GM12874 (cell line): ENCODE measurements around the gene S1PR4.

Experiments used
- TF ChIP-seq, protein P1 (sequence below): IDR thresholded peaks from 2 replicates; pipeline ENCODE4 v1.5.1; 2011; ENCODE audit warnings: low read depth, mild to moderate bottlenecking, control low read depth, low read length, moderate library complexity; ENCODE audit not compliant: insufficient read depth

The S1PR4 gene

DNA sequence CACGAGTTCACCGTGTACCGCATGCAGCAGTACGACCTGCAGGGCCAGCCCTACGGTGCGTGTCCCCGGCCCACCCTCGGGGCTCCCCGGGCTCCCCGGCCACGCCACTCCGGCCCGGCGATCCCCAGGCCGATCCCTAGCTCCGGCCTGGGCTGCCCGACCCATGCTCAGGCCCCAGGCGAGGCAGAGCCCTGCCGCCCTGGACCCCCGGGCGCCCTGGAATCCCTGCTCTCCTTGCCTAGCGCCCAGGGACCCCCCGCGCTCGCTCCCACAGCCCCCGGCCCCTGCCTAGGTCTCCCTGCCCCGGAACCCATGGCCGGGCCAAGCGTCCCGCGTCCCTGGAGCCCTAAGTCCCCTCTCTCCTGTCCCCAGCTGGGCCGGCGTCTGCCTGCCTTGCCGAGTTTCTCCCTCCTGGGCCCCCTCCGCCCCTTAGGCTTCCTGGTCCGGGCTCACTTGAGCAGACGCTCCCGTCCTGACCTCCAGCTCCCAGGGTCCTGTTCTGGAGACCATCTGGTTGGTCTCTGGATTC lies 7.7 kb downstream of the S1PR4 start:
- TF ChIP-seq, protein P1, sequence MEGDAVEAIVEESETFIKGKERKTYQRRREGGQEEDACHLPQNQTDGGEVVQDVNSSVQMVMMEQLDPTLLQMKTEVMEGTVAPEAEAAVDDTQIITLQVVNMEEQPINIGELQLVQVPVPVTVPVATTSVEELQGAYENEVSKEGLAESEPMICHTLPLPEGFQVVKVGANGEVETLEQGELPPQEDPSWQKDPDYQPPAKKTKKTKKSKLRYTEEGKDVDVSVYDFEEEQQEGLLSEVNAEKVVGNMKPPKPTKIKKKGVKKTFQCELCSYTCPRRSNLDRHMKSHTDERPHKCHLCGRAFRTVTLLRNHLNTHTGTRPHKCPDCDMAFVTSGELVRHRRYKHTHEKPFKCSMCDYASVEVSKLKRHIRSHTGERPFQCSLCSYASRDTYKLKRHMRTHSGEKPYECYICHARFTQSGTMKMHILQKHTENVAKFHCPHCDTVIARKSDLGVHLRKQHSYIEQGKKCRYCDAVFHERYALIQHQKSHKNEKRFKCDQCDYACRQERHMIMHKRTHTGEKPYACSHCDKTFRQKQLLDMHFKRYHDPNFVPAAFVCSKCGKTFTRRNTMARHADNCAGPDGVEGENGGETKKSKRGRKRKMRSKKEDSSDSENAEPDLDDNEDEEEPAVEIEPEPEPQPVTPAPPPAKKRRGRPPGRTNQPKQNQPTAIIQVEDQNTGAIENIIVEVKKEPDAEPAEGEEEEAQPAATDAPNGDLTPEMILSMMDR = no peak

DNA sequence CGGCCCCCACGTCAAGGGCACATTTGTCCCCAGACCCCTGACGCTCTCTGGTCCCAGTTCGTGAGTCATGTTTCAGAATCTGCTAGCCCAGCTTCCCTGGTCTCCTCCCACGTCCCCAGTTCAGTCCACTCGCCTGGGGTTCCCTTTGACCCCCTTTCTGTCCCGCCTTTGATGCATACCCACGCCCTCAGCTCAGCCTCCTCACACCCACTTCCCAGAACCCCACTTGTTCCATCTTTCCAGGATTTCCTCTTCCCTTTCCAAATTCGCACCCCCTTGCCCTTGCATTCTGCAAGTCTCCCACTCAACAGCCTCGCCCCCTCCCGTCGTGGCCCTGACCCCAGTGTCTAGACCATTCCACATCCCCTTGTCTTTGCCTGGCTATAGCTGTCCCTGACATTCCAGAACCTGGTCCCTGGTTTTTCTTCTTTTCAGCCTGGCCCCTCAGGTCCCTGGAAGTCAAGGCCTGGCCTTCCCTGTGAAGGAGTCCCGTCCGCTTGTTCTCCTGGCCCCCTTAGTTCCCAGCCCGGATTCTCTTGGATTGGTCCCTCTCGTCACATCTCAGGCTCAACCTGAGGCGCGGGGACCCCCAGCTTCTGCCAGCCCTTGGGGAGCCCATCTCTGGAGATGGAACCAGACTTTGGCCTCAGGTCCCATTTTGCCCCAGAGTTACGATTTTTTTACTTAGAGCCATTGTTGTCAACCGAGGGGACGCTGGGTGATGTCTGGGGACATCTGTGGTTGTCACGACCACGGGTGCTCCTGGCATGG lies 8.5 kb downstream of the S1PR4 start:
- TF ChIP-seq, protein P1 = no peak

DNA sequence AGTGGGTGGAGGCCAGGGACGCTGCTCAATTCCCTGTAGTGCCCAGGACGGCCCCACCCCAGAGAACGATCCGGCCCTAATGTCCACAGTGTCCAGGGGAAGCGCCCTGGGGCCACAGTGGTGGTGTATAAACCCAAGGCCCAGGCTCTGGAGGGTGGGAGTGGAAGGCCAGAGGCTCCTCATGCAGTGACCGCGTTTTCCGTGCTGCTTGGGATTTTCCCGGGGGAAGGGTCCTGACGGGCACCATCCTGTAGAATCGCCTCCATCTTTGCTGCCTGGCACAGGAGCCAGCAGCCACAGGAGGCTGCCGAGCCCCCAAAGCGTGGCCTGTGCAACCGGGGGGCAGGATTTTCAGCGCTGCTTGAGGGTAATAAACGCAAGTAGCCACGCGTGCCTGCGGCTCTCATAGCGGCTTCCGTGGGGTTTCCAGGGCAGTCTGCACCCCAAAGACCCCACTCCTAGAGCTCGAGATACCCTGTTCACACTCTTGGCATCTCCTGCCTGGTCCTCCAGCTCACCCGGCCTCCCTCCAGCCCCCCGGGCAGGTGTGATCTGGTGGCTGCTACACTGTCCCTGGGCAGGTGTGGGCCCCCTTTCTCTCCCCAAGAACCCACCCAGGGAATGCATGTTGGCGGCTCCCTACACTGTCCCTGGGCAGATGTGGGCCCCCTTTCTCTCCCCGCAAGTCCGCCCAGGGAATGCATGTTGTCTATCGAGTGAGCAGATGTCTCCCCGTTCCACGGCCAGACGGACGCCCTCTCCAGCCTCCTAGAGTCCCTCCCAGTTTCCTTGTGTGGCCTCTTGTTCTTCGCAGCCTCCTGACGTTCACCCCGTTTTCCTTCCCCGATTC lies 9.3 kb downstream of the S1PR4 start:
- TF ChIP-seq, protein P1 = no peak

DNA sequence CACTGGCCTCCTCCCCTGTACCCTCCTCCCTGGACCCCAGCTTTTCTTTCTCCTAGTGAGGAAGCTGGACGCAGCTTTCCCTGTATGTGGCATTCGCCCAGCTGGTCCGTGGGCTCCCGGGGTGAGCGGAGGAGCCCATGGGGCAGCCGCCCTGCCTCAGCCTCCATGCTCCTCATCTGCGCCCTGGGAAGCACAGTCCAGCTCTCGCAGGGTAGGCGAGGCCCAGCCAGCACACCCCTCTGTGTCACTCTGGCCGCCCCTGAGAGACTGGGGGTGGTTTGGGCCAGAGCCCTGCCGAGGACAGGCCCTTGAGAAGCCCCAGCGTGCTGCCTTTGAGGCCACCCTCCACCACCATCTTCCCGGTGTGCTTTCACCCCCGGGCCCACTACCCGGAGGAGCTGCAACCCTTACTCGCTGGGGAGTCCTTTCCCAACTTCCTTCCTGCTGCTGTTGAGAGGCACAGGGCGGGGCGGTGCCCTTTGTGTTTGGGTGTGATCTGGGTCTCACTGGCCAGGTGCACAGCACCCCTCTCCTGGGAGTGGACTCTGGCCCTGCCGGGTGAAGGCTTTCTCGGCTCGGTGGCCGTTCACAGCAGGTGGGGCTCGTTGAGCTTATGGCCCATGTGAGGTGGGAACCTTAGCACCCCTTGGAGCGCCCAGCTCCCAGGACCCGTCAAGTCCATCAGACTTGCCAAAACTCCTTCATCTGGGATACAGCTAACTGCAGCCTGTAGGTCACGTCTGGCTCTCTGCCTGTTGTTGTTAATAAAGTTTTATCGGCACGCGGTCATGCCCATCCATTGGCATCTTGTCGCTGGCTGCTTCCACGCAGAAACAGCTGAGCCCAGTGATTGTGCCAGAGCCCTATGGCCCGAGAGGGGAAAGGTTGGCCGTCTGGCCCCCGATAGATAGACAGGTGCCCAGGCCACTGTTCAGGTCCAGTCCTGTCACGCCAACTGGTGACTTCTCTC lies 10.3 kb downstream of the S1PR4 start:
- TF ChIP-seq, protein P1 = no peak

DNA sequence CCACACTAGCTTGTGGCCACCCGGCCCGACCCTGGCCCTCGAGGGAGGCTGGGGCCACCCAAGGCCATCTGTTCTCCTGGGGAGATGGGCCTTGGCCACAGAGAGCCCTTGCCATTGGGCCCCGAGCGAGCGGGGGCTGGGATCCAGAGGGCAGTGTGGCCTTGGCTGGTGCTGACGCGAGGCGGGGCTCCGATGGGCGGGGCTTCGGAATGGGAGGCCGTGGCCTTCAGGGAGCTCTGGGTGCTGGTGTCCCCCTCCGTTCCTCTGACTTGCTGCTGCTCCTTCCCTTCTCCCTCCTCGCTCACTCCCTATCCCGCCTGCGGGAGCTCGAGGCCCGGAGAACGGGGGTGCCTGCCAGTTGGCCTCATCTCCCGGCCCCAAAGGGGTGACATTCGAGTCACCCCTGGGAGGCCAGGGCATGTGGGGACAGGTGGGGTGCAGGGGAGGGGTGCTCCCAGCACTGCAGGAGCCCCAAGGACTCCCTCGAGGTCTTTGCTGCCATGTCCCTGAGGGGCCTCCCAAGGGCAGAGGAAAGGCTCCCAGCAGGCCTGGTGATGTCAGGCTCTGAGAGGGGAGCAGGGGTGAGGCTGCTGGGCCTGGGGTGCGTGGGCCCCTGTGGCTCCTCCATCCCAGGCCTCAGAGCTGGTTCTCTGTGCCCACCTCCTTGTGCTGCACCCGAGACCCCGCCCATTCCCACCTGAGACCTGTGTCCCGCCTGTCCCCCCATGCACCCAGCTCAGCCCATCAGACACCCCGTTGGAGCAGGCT lies 11.3 kb downstream of the S1PR4 start:
- TF ChIP-seq, protein P1 = no peak

DNA sequence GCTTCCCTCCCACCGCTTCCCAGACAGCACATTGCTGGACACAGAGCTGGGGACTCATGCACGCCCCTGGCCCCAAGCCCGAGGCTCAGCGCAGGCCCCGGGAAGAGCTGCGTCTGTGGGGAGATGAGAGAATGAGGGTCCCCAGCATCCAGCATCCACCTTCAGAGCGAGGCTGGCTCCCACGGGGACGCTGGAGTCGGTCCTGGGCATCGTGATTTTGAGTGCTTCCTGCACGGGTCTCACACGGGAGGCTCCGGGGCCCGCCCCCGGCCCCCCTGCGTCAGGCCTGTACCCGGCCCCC lies 11.9 kb downstream of the S1PR4 start:
- TF ChIP-seq, protein P1 = no peak
